Mesenteric fat pad (tissue), 1 donor: ENCODE results near the gene NPLOC4. TPM values are rescaled to one million over a fixed set of nuclear protein-coding genes. Genes with fewer than 3 reads are reported as not detected.
"Not testable (repeated sequence)": the region's sequence is repeated elsewhere in the genome, so short reads cannot be mapped to it uniquely, and the experiment has no call there.

Source experiments
- DNase-seq: peaks from one replicate; pipeline ENCODE4 v3.0.0-alpha.2; 2020; ENCODE audit warnings: low spot score
- long read RNA-seq: library from polyadenylated mRNA; unstranded; transcript quantifications from one replicate; pipeline ENCODE4 v2.0.0, GENCODE V29; 2020
- total RNA-seq: library from RNA; stranded (reverse); fragmentation: NEBNext Ultra II Directional; extraction: Animal tissue kit (Norgen Biotek cat#: 25700); gene quantifications from one replicate; pipeline ENCODE4 v1.2.1, GENCODE V29; 2021
- donor health status: DM: yes; HTN: yes; CAD: no.

NPLOC4 gene
- 129 TPM for total RNA-seq
- long read RNA-seq, partial matches to known transcripts: 3 of 64 reads
- long read RNA-seq, other reads (novel, unspliced or antisense): 61 of 64 reads

GRCh38 chr17:81636505-81637288, at the start of gene NPLOC4, which contains the start of gene TSPAN10:
Gene NPLOC4, minus strand, starts transcription at chr17:81637112. Its CDS starts 182 bp downstream, at chr17:81636930.
Gene TSPAN10, plus strand, starts transcription at chr17:81637196. Its CDS starts 5,217 bp downstream, at chr17:81642413.
- DNase-seq: peak; percentile 96

GRCh38 chr17:81686614-81687013, 49.7 kb upstream of the NPLOC4 start:
- DNase-seq: no peak

- no peak for DNase-seq
Observed at GRCh38 chr17:81685108-81685507, 48.2 kb upstream of the NPLOC4 start.

GRCh38 chr17:81684442-81684911, 47.6 kb upstream of the NPLOC4 start:
- DNase-seq: no peak

GRCh38 chr17:81683584-81684441, 46.9 kb upstream of the NPLOC4 start, which contains the start of the genes ARL16 and HGS:
Gene ARL16, minus strand, starts transcription at chr17:81683797. Its CDS starts 44 bp downstream, at chr17:81683753.
Gene HGS, plus strand, starts transcription at chr17:81684011. Its CDS starts 56 bp downstream, at chr17:81684067.
- DNase-seq: peak; percentile 99

GRCh38 chr17:81683208-81683583, 46.3 kb upstream of the NPLOC4 start:
- DNase-seq: no peak

GRCh38 chr17:81682565-81683207, 45.8 kb upstream of the NPLOC4 start:
- no peak for DNase-seq

GRCh38 chr17:81681672-81682071, 44.8 kb upstream of the NPLOC4 start:
- DNase-seq: no peak

- no peak for DNase-seq
Observed at GRCh38 chr17:81680150-81680549, 43.2 kb upstream of the NPLOC4 start.

- DNase-seq: no peak
Observed at GRCh38 chr17:81676906-81677305, 40.0 kb upstream of the NPLOC4 start.

GRCh38 chr17:81675515-81676221, 38.8 kb upstream of the NPLOC4 start:
- DNase-seq: not testable (repeated sequence)

GRCh38 chr17:81673561-81674258, 36.8 kb upstream of the NPLOC4 start:
- no peak for DNase-seq

GRCh38 chr17:81672954-81673353, 36.0 kb upstream of the NPLOC4 start:
- no peak for DNase-seq

GRCh38 chr17:81672504-81672903, 35.6 kb upstream of the NPLOC4 start:
- no peak for DNase-seq

- no peak for DNase-seq
Observed at GRCh38 chr17:81667754-81668153, 30.8 kb upstream of the NPLOC4 start.

GRCh38 chr17:81666342-81667191, 29.7 kb upstream of the NPLOC4 start, which contains the start of the genes CCDC137 and OXLD1:
Gene CCDC137, plus strand, starts transcription at chr17:81666737. Its CDS starts 30 bp downstream, at chr17:81666767.
Gene OXLD1, minus strand, starts transcription at chr17:81666605. Its CDS starts 28 bp downstream, at chr17:81666577.
- peak; percentile 99 for DNase-seq

GRCh38 chr17:81666092-81666341, 29.1 kb upstream of the NPLOC4 start:
- DNase-seq: no peak

- DNase-seq: no peak
Observed at GRCh38 chr17:81665205-81666091, 28.5 kb upstream of the NPLOC4 start.
